CD4-positive, CD25-positive, alpha-beta regulatory T cell (primary cell): ENCODE measurements around the gene CIC. TPM values are rescaled to one million over a fixed set of nuclear protein-coding genes. Genes with fewer than 3 reads are reported as not detected.

Experiments
- ATAC-seq, 2 donors: fragments of 150-1000 bp; cut with Tn5 transposase; one replicate each; pipeline ENCODE4 v1.10.0; 2021; ENCODE audit warnings: low read depth in 2 of 2, moderate number of reproducible peaks in 2 of 2, moderate library complexity in 1 of 2
- DNase-seq, 3 donors: peaks; one replicate each; pipeline versions ENCODE4 v3.0.0 to v3.0.0-alpha.2; 2012 to 2022; ENCODE audit warnings: mixed read lengths in 1 of 3
- H3K27ac ChIP-seq: one replicate; pipeline ENCODE4 v1.7.0; 2013; ENCODE audit warnings: mild to moderate bottlenecking, low read length; ENCODE audit not compliant: insufficient read depth, poor library complexity, severe bottlenecking
- H3K27me3 ChIP-seq: one replicate; pipeline ENCODE4 v1.7.0; 2013; ENCODE audit warnings: low read length; ENCODE audit not compliant: control insufficient read depth, insufficient read depth
- H3K36me3 ChIP-seq: one replicate; pipeline ENCODE4 v1.7.0; 2013; ENCODE audit warnings: mild to moderate bottlenecking, low read length, moderate library complexity; ENCODE audit not compliant: control insufficient read depth, insufficient read depth
- H3K4me1 ChIP-seq: 2 replicates; pipeline ENCODE4 v1.7.0; 2013; ENCODE audit warnings: mild to moderate bottlenecking, low read length; ENCODE audit not compliant: insufficient read depth, control insufficient read depth, poor library complexity, severe bottlenecking
- H3K4me3 ChIP-seq: one replicate; pipeline ENCODE4 v1.7.0; 2013; ENCODE audit warnings: low read depth, mild to moderate bottlenecking, low read length, moderate library complexity
- H3K9me3 ChIP-seq, 2 experiments: 1 replicate in 1 of 2; 2 replicates in 1 of 2; pipeline ENCODE4 v1.7.0; 2013; ENCODE audit warnings: low read length in 2 of 2, mild to moderate bottlenecking in 1 of 2, moderate library complexity in 1 of 2; ENCODE audit not compliant: control insufficient read depth in 2 of 2
- H3K27ac Mint-ChIP-seq, 3 donors: one replicate each; pipeline ENCODE4 v1.8.0; 2020 to 2022; ENCODE audit warnings: mild to moderate bottlenecking in 3 of 3, mixed read lengths in 3 of 3, moderate library complexity in 2 of 3
- H3K27me3 Mint-ChIP-seq: one replicate; pipeline ENCODE4 v1.8.0; 2022; ENCODE audit warnings: mild to moderate bottlenecking, mixed read lengths
- H3K36me3 Mint-ChIP-seq: one replicate; pipeline ENCODE4 v1.8.0; 2020; ENCODE audit warnings: mixed read lengths
- H3K4me1 Mint-ChIP-seq, 4 donors: one replicate each; pipeline ENCODE4 v1.8.0; 2020 to 2022; ENCODE audit warnings: mixed read lengths in 4 of 4, mild to moderate bottlenecking in 1 of 4
- H3K4me3 Mint-ChIP-seq, 4 donors: one replicate each; pipeline ENCODE4 v1.8.0; 2020 to 2022; ENCODE audit warnings: mild to moderate bottlenecking in 4 of 4, mixed read lengths in 4 of 4, moderate library complexity in 3 of 4
- H3K9me3 Mint-ChIP-seq, 7 donors: one replicate each; pipeline ENCODE4 v1.8.0; 2020 to 2022; ENCODE audit warnings: mixed read lengths in 7 of 7, mild to moderate bottlenecking in 3 of 7, moderate library complexity in 2 of 7
- polyA plus RNA-seq, 4 donors: library from polyadenylated mRNA; unstranded; fragments of 300-500 nt; fragmentation: Illumina TruSeq; gene quantifications; one replicate each; pipeline ENCODE4 v1.2.3, GENCODE V29; 2021
- total RNA-seq: library from RNA; stranded (reverse); gene quantifications from one replicate; pipeline ENCODE4 v1.2.3, GENCODE V29; 2022

The CIC gene
- total and polyA plus RNA-seq, 5 donors from 2014 or later: 0.41 to 124 (median 0.80) TPM

DNA sequence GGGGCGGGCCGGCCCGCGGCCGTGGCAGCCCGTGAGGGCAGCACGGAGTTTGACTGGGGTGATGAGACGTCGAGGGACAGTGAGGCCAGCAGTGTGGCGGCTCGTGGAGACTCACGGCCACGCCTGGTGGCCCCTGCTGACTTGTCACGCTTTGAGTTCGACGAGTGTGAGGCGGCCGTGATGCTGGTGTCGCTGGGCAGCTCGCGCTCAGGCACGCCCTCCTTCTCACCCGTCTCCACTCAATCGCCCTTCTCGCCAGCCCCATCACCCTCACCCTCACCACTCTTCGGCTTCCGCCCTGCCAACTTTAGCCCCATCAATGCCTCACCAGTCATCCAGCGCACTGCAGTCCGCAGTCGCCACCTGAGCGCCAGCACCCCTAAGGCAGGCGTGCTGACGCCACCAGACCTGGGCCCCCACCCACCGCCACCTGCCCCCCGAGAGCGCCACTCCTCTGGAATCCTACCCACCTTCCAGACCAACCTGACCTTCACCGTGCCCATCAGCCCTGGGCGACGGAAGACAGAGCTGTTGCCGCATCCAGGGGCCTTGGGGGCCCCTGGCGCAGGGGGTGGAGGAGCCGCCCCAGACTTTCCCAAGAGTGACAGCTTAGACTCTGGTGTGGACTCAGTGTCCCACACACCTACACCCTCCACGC lies 4.5 kb downstream of the CIC start:
- Mint-ChIP-seq H3K9me3 (peaks cover 0 to 2% (median 0%) of the 10 kb centered on the region in 7 donors), H3K27ac (no peak overlapping the region), H3K4me3 (peak overlapping the region in 1 of 4 donors; percentile 19), H3K27me3 (no peaks in the 10 kb centered on the region), H3K4me1 (peaks cover 0 to 55% (median 34%) of the 10 kb centered on the region in 4 donors), H3K36me3 (peaks cover 14% of the 10 kb centered on the region)
- Histone ChIP-seq H3K4me3 (no peak overlapping the region), H3K4me1 (peaks cover 43% of the 10 kb centered on the region), H3K27me3 (no peaks in the 10 kb centered on the region), H3K9me3 (no peaks in the 10 kb centered on the region), H3K27ac (no peak overlapping the region), H3K36me3 (peaks cover 11% of the 10 kb centered on the region)
- no peak for ATAC-seq
- no peak for DNase-seq

DNA sequence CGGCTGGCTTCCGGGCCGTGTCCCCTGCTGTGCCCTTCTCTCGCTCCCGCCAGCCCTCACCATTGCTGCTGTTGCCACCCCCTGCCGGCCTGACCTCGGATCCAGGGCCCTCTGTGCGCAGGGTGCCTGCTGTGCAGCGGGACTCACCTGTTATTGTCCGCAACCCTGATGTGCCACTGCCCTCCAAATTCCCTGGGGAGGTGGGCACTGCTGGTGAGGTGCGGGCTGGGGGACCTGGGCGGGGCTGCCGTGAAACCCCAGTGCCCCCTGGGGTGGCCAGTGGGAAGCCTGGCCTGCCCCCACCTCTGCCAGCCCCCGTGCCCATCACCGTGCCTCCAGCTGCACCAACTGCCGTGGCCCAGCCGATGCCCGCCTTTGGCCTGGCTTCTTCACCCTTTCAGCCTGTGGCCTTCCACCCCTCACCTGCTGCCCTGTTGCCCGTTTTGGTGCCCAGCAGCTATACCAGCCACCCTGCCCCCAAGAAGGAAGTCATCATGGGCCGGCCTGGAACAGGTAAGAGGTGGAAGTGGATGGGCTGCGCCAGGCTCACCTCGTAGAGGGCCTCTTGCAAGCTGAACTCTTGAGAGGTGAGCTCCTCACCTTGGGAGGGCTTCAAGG lies 5.1 kb downstream of the CIC start:
- ATAC-seq (no peak), DNase-seq (no peak)
- Mint-ChIP-seq H3K27me3 (no peaks in the 10 kb centered on the region), H3K9me3 (peaks cover 0 to 2% (median 0%) of the 10 kb centered on the region in 7 donors), H3K27ac (peak overlapping the region in 1 of 3 donors; percentile 75), H3K4me3 (no peak overlapping the region), H3K4me1 (peaks cover 0 to 61% (median 38%) of the 10 kb centered on the region in 4 donors), H3K36me3 (peaks cover 14% of the 10 kb centered on the region)
- H3K27me3 ChIP-seq: no peaks in the 10 kb centered on the region
- no peak overlapping the region for H3K27ac ChIP-seq
- no peak overlapping the region for H3K4me3 ChIP-seq
- peaks cover 49% of the 10 kb centered on the region for H3K4me1 ChIP-seq
- no peaks in the 10 kb centered on the region for H3K9me3 ChIP-seq
- H3K36me3 ChIP-seq: peaks cover 11% of the 10 kb centered on the region

DNA sequence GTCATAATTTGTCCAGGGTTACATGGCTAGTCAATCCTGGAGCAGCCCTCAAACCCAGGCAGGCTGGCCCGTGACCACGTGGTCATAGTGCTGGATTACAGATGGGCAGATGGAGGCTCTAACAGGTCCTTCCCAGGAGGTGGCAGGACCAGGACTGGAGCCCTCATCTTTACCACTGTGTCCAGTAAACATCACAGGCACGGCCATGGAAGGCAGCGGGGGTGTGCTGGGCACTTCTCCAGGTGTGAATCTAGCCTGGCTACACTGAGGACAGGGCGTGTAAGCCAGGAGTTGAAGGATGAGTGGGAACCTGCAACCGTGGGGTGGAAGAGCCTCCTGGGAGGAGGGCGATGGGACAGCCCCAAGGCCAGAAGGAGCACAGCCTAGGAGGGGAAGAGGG lies 6.1 kb downstream of the CIC start:
- Histone ChIP-seq H3K9me3 (no peaks in the 10 kb centered on the region), H3K27me3 (no peaks in the 10 kb centered on the region), H3K4me1 (peaks cover 51% of the 10 kb centered on the region), H3K27ac (no peak overlapping the region), H3K4me3 (no peak overlapping the region), H3K36me3 (peaks cover 11% of the 10 kb centered on the region)
- Mint-ChIP-seq H3K4me3 (peak overlapping the region in 3 of 4 donors; percentile 9 to 56 (median 48)), H3K36me3 (peaks cover 14% of the 10 kb centered on the region), H3K9me3 (peaks cover 0 to 2% (median 0%) of the 10 kb centered on the region in 7 donors), H3K27ac (peak overlapping the region in 2 of 3 donors; percentile 75 to 77), H3K27me3 (no peaks in the 10 kb centered on the region), H3K4me1 (peaks cover 4 to 60% (median 38%) of the 10 kb centered on the region in 4 donors)
- ATAC-seq (no peak), DNase-seq (no peak)

DNA sequence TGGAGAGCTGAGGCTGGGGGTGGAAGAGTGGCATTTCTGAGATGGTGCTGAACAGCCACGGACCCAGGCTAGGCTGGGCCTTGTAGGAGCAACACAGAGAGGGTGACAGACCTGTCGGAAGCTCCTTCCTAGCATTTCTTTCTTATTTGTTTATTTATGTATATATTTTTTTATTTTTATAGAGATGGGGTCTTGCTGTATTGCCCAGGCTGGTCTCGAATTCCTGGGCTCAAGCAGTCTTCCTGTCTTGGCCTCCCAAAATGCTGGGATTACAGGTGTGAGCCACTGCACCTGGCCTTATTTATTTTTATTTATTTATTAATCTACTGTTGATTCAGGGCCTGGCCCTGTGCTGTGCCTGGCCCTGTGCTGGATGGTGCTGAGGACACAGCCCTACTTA lies 6.5 kb downstream of the CIC start:
- Histone ChIP-seq H3K9me3 (no peaks in the 10 kb centered on the region), H3K27ac (no peak overlapping the region), H3K4me1 (peaks cover 47% of the 10 kb centered on the region), H3K36me3 (peaks cover 11% of the 10 kb centered on the region), H3K4me3 (no peak overlapping the region), H3K27me3 (no peaks in the 10 kb centered on the region)
- Mint-ChIP-seq H3K27ac (peak overlapping the region in 2 of 3 donors; percentile 77 to 84), H3K9me3 (peaks cover 0 to 2% (median 0%) of the 10 kb centered on the region in 7 donors), H3K27me3 (no peaks in the 10 kb centered on the region), H3K4me3 (peak overlapping the region in 1 of 4 donors; percentile 57), H3K4me1 (peaks cover 4 to 57% (median 35%) of the 10 kb centered on the region in 4 donors), H3K36me3 (peaks cover 14% of the 10 kb centered on the region)
- ATAC-seq: no peak
- no peak for DNase-seq

DNA sequence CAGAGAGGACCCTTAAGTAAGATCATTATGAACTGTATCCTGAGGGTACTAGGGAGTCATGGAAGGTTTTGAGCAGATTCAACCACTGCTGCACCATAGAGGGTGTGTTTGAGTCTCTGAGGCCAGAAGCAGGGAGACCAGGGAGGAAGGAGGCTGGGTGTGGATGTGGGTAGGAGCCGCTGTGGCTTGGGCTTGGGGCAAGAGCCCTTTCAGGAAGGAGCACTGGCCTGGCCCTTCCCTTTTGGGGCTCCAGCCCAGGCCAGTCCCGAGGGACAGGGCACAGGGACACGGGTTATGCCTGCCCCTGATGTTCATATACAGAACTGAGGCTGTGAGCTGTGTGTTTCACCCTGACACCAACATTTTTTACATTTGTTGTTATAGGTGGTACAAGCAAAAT lies 7.2 kb downstream of the CIC start:
- H3K27me3 Mint-ChIP-seq: no peaks in the 10 kb centered on the region
- H3K36me3 Mint-ChIP-seq: peaks cover 14% of the 10 kb centered on the region
- Histone ChIP-seq H3K36me3 (peaks cover 11% of the 10 kb centered on the region), H3K27ac (no peak overlapping the region), H3K4me3 (no peak overlapping the region), H3K4me1 (peaks cover 43% of the 10 kb centered on the region), H3K27me3 (no peaks in the 10 kb centered on the region), H3K9me3 (no peaks in the 10 kb centered on the region)
- peaks cover 0 to 2% (median 0%) of the 10 kb centered on the region in 7 donors for H3K9me3 Mint-ChIP-seq
- DNase-seq (no peak), ATAC-seq (no peak)
- H3K4me3 Mint-ChIP-seq: peak overlapping the region in 3 of 4 donors; percentile 3 to 57 (median 35)
- H3K4me1 Mint-ChIP-seq: peaks cover 4 to 51% (median 32%) of the 10 kb centered on the region in 4 donors
- H3K27ac Mint-ChIP-seq: peak overlapping the region; percentile 76 to 90 (median 84)

DNA sequence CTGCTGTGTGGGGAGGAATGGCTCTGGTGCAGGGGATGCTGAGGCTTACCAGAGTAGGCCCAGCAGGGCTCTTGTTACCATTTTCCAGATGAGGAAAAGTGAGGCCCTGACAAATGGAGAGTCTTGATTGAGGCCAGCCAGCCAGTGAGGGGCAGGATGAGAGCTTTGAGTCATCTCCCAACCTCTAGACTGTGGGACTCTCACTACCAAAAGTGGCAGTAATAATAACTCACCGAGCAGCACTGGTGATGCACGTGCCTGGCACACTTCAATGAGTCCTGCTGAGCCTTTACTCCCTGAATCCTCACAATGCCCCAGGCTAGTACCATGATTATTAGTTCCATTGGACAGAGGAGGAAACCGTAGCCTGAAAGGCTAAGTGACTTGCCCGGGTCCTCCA lies 7.8 kb downstream of the CIC start:
- Mint-ChIP-seq H3K27ac (peak overlapping the region in 1 of 3 donors; percentile 76), H3K9me3 (peaks cover 0 to 2% (median 0%) of the 10 kb centered on the region in 7 donors), H3K36me3 (peaks cover 14% of the 10 kb centered on the region), H3K4me3 (peak overlapping the region in 2 of 4 donors; percentile 29 to 57), H3K27me3 (no peaks in the 10 kb centered on the region), H3K4me1 (peaks cover 4 to 47% (median 32%) of the 10 kb centered on the region in 4 donors)
- Histone ChIP-seq H3K27ac (no peak overlapping the region), H3K9me3 (no peaks in the 10 kb centered on the region), H3K4me3 (no peak overlapping the region), H3K36me3 (peaks cover 11% of the 10 kb centered on the region), H3K4me1 (peaks cover 45% of the 10 kb centered on the region), H3K27me3 (no peaks in the 10 kb centered on the region)
- ATAC-seq: no peak
- no peak for DNase-seq

DNA sequence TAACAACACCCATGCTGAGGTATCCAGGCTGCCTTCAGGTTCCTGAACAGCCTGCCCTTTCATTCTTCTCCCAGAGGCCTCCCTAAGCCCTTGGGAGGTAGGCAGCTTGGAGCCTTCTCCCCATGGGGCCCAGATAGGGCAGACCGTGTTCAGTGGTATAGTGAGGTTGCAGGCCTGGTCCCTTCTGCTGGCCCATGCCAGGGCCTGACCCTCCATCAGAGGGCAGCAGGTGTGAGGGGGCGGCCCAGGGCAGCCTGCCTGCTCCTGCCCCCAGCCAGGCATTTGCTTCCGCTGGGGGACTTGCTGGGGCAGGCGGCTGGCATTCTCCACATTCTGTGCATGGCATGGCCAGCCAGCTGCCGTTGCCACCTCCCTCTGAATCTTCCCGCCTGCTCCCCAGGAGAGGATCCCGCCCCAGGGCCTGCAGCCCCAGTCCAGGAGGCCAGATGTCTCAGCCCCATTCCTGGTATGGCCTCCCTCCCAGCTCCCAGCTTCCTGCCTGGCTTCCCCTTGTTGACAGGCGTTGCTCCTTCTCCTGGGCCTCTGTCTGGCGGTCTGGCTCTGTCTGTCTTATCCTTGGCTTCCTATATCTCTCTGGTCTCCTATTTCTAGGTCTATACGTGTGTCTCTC lies 8.9 kb downstream of the CIC start:
- DNase-seq: no peak
- Histone ChIP-seq H3K36me3 (peaks cover 11% of the 10 kb centered on the region), H3K9me3 (no peaks in the 10 kb centered on the region), H3K27me3 (no peaks in the 10 kb centered on the region), H3K27ac (no peak overlapping the region), H3K4me3 (no peak overlapping the region), H3K4me1 (peaks cover 56% of the 10 kb centered on the region)
- Mint-ChIP-seq H3K4me1 (peaks cover 4 to 47% (median 36%) of the 10 kb centered on the region in 4 donors), H3K27me3 (no peaks in the 10 kb centered on the region), H3K9me3 (peaks cover 0 to 2% (median 0%) of the 10 kb centered on the region in 7 donors), H3K4me3 (peak overlapping the region in 3 of 4 donors; percentile 0 to 92 (median 21)), H3K36me3 (peaks cover 14% of the 10 kb centered on the region), H3K27ac (peak overlapping the region in 1 of 3 donors; percentile 96)
- ATAC-seq: no peak
